Left lung (tissue), 10 donors: Measurements from ENCODE around the gene C19orf53. TPM values are rescaled to one million over a fixed set of nuclear protein-coding genes. Genes with fewer than 3 reads are reported as not detected.

Source experiments
- ATAC-seq: fragments of 200-7000 bp; cut with Tn5 transposase; one replicate; pipeline ENCODE4 v1.9.1; 2020; ENCODE audit warnings: moderate library complexity
- DNase-seq, 4 donors: peaks; one replicate each; pipeline ENCODE4 v3.0.0-alpha.2; 2013 to 2020
- H3K27ac ChIP-seq, 2 donors: fragments of 200-600 bp; sonication (generic) in 1 of 2; one replicate each; pipeline versions ENCODE4 v1.5.0 to v1.8.0; 2020 to 2021
- H3K27me3 ChIP-seq, 2 donors: fragments of 200-600 bp; sonication (generic) in 1 of 2; one replicate each; pipeline versions ENCODE4 v1.5.0 to v1.8.0; 2020 to 2021
- H3K36me3 ChIP-seq, 2 donors: fragments of 200-600 bp; sonication (generic) in 1 of 2; one replicate each; pipeline versions ENCODE4 v1.5.0 to v1.8.0; 2020 to 2021
- H3K4me1 ChIP-seq, 2 donors: fragments of 200-600 bp; one replicate each; pipeline ENCODE4 v1.8.0; 2021
- H3K4me3 ChIP-seq, 2 donors: fragments of 200-600 bp; sonication (generic) in 1 of 2; one replicate each; pipeline versions ENCODE4 v1.5.0 to v1.8.0; 2020 to 2021; ENCODE audit warnings: mild to moderate bottlenecking in 1 of 2
- H3K9me3 ChIP-seq, 2 donors: fragments of 200-600 bp; sonication (generic) in 1 of 2; one replicate each; pipeline versions ENCODE4 v1.5.0 to v1.8.0; 2020 to 2021
- intact Hi-C, 2 donors: fragments of 100-400 bp; cut with DNase I; formaldehyde crosslinking; loops; one replicate each; pipeline versions ENCODE4 v1.11.2 to v1.14.2; 2022
- polyA plus RNA-seq, 6 donors: library from polyadenylated mRNA; unstranded; fragments of 120-200 nt; gene quantifications; one replicate each; pipeline ENCODE4 v1.2.1, GENCODE V29; 2013; ENCODE audit not compliant: insufficient read length in 6 of 6
- total RNA-seq, 2 donors: library from RNA; stranded (reverse); fragmentation: NEBNext Ultra II Directional; extraction: Animal tissue kit (Norgen Biotek cat#: 25700); gene quantifications; one replicate each; pipeline ENCODE4 v1.2.1, GENCODE V29; 2021
- TF ChIP-seq, protein P1 (sequence below), 2 donors: fragments of 200-600 bp; sonication (generic) in 1 of 2; IDR thresholded peaks; one replicate each; pipeline versions ENCODE4 v1.5.0 to v1.8.0; 2021; ENCODE audit warnings: antibody characterized with exemption in 2 of 2
- donor health status: DM: no; HTN: yes; CAD: no.
- donor health status: DM: no; HTN: no; CAD: no.

Gene C19orf53
- total and polyA plus RNA-seq, 8 donors = 64.8 to 116 (median 89.5) TPM

DNA sequence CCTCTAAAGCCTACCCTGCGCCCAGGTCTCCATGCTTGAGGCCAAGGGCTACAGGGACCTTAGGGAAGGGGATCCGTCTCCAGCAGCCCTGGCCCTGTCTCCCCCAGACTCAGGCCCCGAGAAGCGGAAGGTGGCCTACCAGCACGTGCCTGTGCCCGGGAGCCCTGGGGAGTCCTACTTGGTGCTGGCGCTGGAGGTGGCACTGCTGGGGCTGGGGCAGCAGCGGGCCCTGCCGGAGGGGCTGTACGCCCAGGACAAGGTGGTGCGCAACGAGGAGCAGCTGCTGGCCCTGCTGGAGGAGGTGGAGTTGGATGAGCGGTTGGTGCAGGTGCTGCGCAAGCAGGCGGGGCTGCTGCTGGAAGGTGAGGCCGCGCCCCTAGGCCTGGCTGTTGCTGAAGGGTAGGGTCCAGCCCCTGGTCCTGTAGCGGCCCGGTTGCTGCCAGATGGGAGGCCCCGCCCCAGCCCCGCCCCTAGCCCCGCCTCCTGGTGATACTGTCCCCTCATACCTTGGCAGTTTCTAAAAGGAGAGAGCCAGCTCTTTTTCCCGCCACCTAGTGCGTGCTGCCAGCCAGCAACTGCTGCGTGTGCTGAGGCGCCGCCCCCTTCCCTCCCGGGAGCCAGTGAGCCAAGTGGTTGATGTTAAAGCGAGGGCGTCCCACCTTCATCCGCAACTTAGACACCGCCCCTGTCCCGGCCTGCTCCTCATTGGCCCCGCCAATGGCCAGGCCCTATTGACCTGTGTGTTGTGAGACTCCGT is 43.5 kb downstream of the C19orf53 start:
- intact Hi-C loops = no loop called here
- peak overlapping the region in 1 of 2 donors; percentile 33 for H3K4me3 ChIP-seq

DNA sequence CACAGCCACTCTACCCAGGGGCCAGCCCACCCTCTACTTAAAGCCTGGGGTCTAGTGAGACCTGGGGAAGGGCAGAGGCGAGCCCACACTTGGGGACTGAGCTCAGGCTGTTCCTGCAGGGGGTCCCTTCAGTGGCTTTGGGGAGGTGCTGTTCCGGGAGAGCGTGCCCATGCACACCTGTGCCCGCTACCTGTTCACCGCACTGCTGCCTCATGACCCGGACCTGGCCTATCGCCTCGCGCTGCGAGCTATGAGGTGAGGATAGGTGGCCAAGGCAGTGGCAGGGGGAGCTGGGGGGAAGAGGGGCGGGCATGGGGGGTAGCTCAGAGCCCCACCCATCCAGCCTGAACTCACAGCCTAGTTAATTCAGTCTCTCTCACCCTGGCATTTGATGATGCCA is 45.0 kb downstream of the C19orf53 start:
- H3K4me1 ChIP-seq = peaks cover 0 to 8% of the 10 kb centered on the region in 2 donors
- no peaks in the 10 kb centered on the region for H3K27me3 ChIP-seq
- no peak overlapping the region for H3K27ac ChIP-seq
- H3K36me3 ChIP-seq = peaks cover 0 to 47% of the 10 kb centered on the region in 2 donors
- intact Hi-C loops = no loop called here
- DNase-seq (peak in 1 of 4 donors; percentile 29), ATAC-seq (no peak)
- no peak overlapping the region for H3K4me3 ChIP-seq
- TF ChIP-seq, protein P1, sequence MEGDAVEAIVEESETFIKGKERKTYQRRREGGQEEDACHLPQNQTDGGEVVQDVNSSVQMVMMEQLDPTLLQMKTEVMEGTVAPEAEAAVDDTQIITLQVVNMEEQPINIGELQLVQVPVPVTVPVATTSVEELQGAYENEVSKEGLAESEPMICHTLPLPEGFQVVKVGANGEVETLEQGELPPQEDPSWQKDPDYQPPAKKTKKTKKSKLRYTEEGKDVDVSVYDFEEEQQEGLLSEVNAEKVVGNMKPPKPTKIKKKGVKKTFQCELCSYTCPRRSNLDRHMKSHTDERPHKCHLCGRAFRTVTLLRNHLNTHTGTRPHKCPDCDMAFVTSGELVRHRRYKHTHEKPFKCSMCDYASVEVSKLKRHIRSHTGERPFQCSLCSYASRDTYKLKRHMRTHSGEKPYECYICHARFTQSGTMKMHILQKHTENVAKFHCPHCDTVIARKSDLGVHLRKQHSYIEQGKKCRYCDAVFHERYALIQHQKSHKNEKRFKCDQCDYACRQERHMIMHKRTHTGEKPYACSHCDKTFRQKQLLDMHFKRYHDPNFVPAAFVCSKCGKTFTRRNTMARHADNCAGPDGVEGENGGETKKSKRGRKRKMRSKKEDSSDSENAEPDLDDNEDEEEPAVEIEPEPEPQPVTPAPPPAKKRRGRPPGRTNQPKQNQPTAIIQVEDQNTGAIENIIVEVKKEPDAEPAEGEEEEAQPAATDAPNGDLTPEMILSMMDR (IDR thresholded peaks at IDR 0.05) = no peak
- H3K9me3 ChIP-seq = no peaks in the 10 kb centered on the region

More for the DNA sequence above, 43.5 kb downstream of the C19orf53 start:
- Histone ChIP-seq H3K36me3 (peaks cover 0 to 52% of the 10 kb centered on the region in 2 donors), H3K27ac (peak overlapping the region in 1 of 2 donors; percentile 41), H3K4me1 (peaks cover 0 to 3% of the 10 kb centered on the region in 2 donors), H3K9me3 (no peaks in the 10 kb centered on the region), H3K27me3 (no peaks in the 10 kb centered on the region)
- ATAC-seq (peak; percentile 94), DNase-seq (peak in 3 of 4 donors; percentile 84 to 91 (median 87))
- TF ChIP-seq, protein P1 (IDR thresholded peaks at IDR 0.05) = no peak

DNA sequence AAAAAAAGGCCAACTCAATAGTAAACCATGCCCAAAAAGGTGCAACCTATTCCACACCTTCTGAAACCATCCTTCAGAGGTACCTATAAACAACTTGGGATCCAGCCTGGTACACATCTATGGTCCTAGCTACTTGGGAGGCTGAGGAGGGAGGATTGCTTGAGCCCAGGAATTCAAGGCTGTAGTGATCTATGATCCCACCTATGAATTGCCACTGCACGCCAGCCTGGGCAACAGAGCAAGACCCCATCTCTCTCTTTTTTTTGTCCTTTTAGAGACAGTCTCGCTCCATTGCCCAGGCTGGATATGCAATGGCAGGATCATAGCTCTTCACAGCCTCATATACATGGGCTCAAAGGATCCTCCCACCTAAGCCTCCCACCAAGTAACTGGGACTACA is 47.0 kb downstream of the C19orf53 start:
- Histone ChIP-seq H3K9me3 (no peaks in the 10 kb centered on the region), H3K27ac (no peak overlapping the region), H3K4me3 (no peak overlapping the region), H3K4me1 (peaks cover 0 to 8% of the 10 kb centered on the region in 2 donors), H3K27me3 (no peaks in the 10 kb centered on the region), H3K36me3 (peaks cover 0 to 57% of the 10 kb centered on the region in 2 donors)
- TF ChIP-seq, protein P1 (IDR thresholded peaks at IDR 0.05) = no peak
- DNase-seq (no peak), ATAC-seq (no peak)
- intact Hi-C loops = no loop called here

DNA sequence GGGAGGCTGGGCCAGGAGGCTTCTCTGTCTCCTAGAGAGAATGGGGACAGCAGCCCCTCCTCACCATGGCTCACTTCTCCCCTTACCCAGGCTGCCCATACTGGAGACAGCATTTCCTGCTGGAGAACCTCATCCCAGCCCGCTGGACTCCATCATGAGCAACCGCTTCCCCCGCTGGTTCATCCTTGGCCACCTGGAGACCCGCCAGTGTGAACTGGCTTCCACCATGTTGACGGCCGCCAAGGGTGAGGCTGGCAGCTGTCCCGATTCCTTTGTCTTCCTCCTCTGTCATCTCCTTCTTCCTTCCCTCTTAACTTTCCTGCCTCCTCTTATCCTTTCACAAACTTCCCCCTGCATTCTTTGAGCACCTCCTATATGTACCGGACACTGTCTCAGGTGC is 49.0 kb downstream of the C19orf53 start:
- Histone ChIP-seq H3K36me3 (peaks cover 0 to 55% of the 10 kb centered on the region in 2 donors), H3K9me3 (no peaks in the 10 kb centered on the region), H3K27me3 (no peaks in the 10 kb centered on the region), H3K27ac (no peak overlapping the region), H3K4me1 (peaks cover 0 to 8% of the 10 kb centered on the region in 2 donors), H3K4me3 (no peak overlapping the region)
- TF ChIP-seq, protein P1 (IDR thresholded peaks at IDR 0.05) = no peak
- ATAC-seq = no peak
- no peak for DNase-seq
- intact Hi-C loops = no loop called here

DNA sequence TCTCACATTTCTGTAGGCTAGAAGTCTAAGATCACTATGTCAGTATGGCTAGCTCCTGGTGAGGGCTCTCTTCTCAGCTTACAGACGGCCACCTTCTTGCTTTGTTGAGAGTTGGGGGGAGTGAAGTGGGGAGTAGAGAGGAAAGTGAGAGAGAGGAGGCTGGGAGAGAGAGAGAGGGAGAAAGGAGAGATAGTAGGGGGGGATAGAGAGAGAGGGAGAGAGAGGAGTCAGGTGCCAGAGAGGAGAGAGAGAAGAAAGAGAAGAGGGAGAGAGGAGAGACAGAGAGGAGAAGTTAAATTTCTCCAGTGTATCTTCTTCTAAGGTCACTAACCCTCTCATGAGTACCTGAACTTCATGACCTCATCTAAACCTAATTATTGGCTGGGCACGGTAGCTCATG is 49.6 kb downstream of the C19orf53 start:
- ATAC-seq (no peak), DNase-seq (no peak)
- intact Hi-C loops = no loop called here
- Histone ChIP-seq H3K4me1 (peaks cover 0 to 8% of the 10 kb centered on the region in 2 donors), H3K27me3 (no peaks in the 10 kb centered on the region), H3K27ac (no peak overlapping the region), H3K36me3 (peaks cover 0 to 55% of the 10 kb centered on the region in 2 donors), H3K4me3 (no peak overlapping the region), H3K9me3 (no peaks in the 10 kb centered on the region)
- TF ChIP-seq, protein P1 (IDR thresholded peaks at IDR 0.05) = no peak
